K562 (cell line): ENCODE measurements around the gene CMTR1. TPM values are rescaled to one million over a fixed set of nuclear protein-coding genes. Genes with fewer than 3 reads are reported as not detected.

Source experiments
- ATF7 ChIP-seq: fragments of 450-650 bp; IDR thresholded peaks from 2 replicates; pipeline ENCODE4 v1.7.1; 2014; ENCODE audit warnings: mild to moderate bottlenecking, moderate library complexity
- BRD9 ChIP-seq: fragments of 450-650 bp; IDR thresholded peaks from 2 replicates; pipeline ENCODE4 v1.6.1; 2018; ENCODE audit warnings: low read depth; ENCODE audit not compliant: partially characterized antibody
- CEBPG ChIP-seq, 3 experiments: fragments of 200-800 bp in 1 of 3; sonication (Bioruptor generic) in 1 of 3; sonication (generic) in 1 of 3; formaldehyde crosslinking in 1 of 3; IDR thresholded peaks in 2 of 3; conservative IDR thresholded peaks in 1 of 3; 2 replicates each; pipeline versions ENCODE4 v1.6.1 to v1.8.0; 2016 to 2022; ENCODE audit warnings: missing compliant biosample characterization in 2 of 3, missing genetic modification characterization in 2 of 3, mild to moderate bottlenecking in 1 of 3, missing genetic modification reagents in 1 of 3
- CXXC5 ChIP-seq: fragments of 250-450 bp; sonication (Bioruptor Pico); IDR thresholded peaks from 2 replicates; pipeline ENCODE4 v1.8.0; 2022; ENCODE audit warnings: inconsistent platforms, mild to moderate bottlenecking, moderate library complexity
- FOXK1 ChIP-seq: sonication (generic); formaldehyde crosslinking; IDR thresholded peaks from 2 replicates; pipeline ENCODE4 v1.8.0; 2022; ENCODE audit warnings: missing genetic modification reagents, mild to moderate bottlenecking, borderline replicate concordance
- GABPB2 ChIP-seq: fragments of 250-450 bp; sonication (Bioruptor Pico); conservative IDR thresholded peaks from 2 replicates; pipeline ENCODE4 v1.5.1; 2021; ENCODE audit warnings: mild to moderate bottlenecking
- GATAD2A ChIP-seq: fragments of 450-650 bp; IDR thresholded peaks from 2 replicates; pipeline ENCODE4 v1.6.1; 2017
- ILF3 ChIP-seq: fragments of 450-650 bp; IDR thresholded peaks from 2 replicates; pipeline ENCODE4 v1.6.1; 2018; ENCODE audit warnings: antibody characterized with exemption, mild to moderate bottlenecking, moderate library complexity, borderline replicate concordance
- KLF6 ChIP-seq: fragments of 250-450 bp; sonication (Bioruptor Pico); IDR thresholded peaks from 2 replicates; pipeline ENCODE4 v1.4.0; 2020; ENCODE audit warnings: mild to moderate bottlenecking, moderate library complexity, borderline replicate concordance
- NFYB ChIP-seq: IDR thresholded peaks from 2 replicates; pipeline ENCODE4 v1.6.1; 2011; ENCODE audit warnings: mild to moderate bottlenecking, moderate library complexity; ENCODE audit not compliant: insufficient read length; ENCODE audit errors: extremely low read depth
- POLR2H ChIP-seq: IDR thresholded peaks from 2 replicates; pipeline ENCODE4 v1.6.1; 2016; ENCODE audit warnings: missing genetic modification characterization, low read depth, mild to moderate bottlenecking, control low read depth, missing compliant biosample characterization, moderate library complexity
- PPARD ChIP-seq: fragments of 250-450 bp; sonication (Bioruptor Pico); IDR thresholded peaks from 2 replicates; pipeline ENCODE4 v1.8.0; 2022; ENCODE audit warnings: inconsistent platforms, mild to moderate bottlenecking, moderate library complexity
- PTTG1 ChIP-seq: fragments of 450-650 bp; IDR thresholded peaks from 2 replicates; pipeline ENCODE4 v1.6.1; 2016; ENCODE audit warnings: low read depth, mild to moderate bottlenecking, missing genetic modification characterization, missing compliant biosample characterization
- RB1 ChIP-seq: fragments of 450-650 bp; IDR thresholded peaks from 2 replicates; pipeline ENCODE4 v1.6.1; 2017; ENCODE audit warnings: low read depth, mild to moderate bottlenecking
- RBBP5 ChIP-seq: fragments of 200-600 bp; sonication (generic); IDR thresholded peaks from 2 replicates; pipeline ENCODE4 v1.6.1; 2012; ENCODE audit warnings: borderline replicate concordance, mild to moderate bottlenecking, low read length, control low read depth, inconsistent platforms; ENCODE audit not compliant: insufficient read depth, poor library complexity, severe bottlenecking
- RFX7 ChIP-seq: fragments of 250-450 bp; sonication (Bioruptor Pico); IDR thresholded peaks from 2 replicates; pipeline ENCODE4 v1.5.1; 2021; ENCODE audit warnings: mild to moderate bottlenecking
- SMARCE1 ChIP-seq: fragments of 450-650 bp; IDR thresholded peaks from 2 replicates; pipeline ENCODE4 v1.7.1; 2016; ENCODE audit warnings: mild to moderate bottlenecking
- SNIP1 ChIP-seq: fragments of 450-650 bp; IDR thresholded peaks from 2 replicates; pipeline ENCODE4 v1.7.1; 2017; ENCODE audit warnings: low read depth, mild to moderate bottlenecking
- SRSF1 ChIP-seq: fragments of 200-400 bp; formaldehyde crosslinking; IDR thresholded peaks from 2 replicates; pipeline ENCODE4 v1.6.1; 2017; ENCODE audit warnings: mild to moderate bottlenecking, low read depth, low read length, moderate library complexity
- STAT6 ChIP-seq: sonication (generic); formaldehyde crosslinking; IDR thresholded peaks from 2 replicates; pipeline ENCODE4 v1.8.1; 2023; ENCODE audit warnings: mild to moderate bottlenecking, missing genetic modification reagents
- SUPT5H ChIP-seq: fragments of 450-650 bp; IDR thresholded peaks from 2 replicates; pipeline ENCODE4 v1.6.1; 2016
- ZKSCAN1 ChIP-seq: fragments of 150-350 bp; IDR thresholded peaks from 2 replicates; pipeline ENCODE4 v1.6.1; 2016; ENCODE audit warnings: low read depth, low read length
- ZNF133 ChIP-seq: fragments of 250-450 bp; sonication (Bioruptor Pico); IDR thresholded peaks from 2 replicates; pipeline ENCODE4 v1.4.0; 2020; ENCODE audit warnings: mild to moderate bottlenecking
- ZNF134 ChIP-seq: fragments of 250-450 bp; sonication (Bioruptor Pico); conservative IDR thresholded peaks from 2 replicates; pipeline ENCODE4 v1.4.0; 2020
- ZNF561 ChIP-seq: fragments of 450-650 bp; formaldehyde crosslinking; conservative IDR thresholded peaks from 2 replicates; pipeline ENCODE4 v1.4.0; 2020; ENCODE audit warnings: mild to moderate bottlenecking, moderate library complexity
- polyA plus RNA-seq, 8 experiments: library from polyadenylated mRNA; depleted of rRNA in 4 of 8; stranded (reverse) in 5 of 8; unstranded in 3 of 8; fragments of >200 nt; fragmentation: Nextera tagmentation in 2 of 8; fragmentation: Illumina TruSeq in 1 of 8; extraction: Ambion mirVana in 2 of 8; extraction: Trizol in 1 of 8; gene quantifications; 2 replicates each; pipeline versions ENCODE4 v1.2.1 to v1.2.3, GENCODE V29; 2011 to 2014; ENCODE audit warnings: inconsistent platforms in 1 of 8, missing spikeins in 1 of 8
- total RNA-seq, 7 experiments: library from RNA; depleted of rRNA in 6 of 7; stranded (reverse); fragments of >200 nt in 6 of 7; fragmentation: Illumina TruSeq in 2 of 7; extraction: Trizol in 2 of 7; gene quantifications; 2 replicates each; pipeline versions ENCODE4 v1.2.1 to v1.2.3, GENCODE V29; 2011 to 2021; ENCODE audit warnings: low replicate concordance in 1 of 7
- TF ChIP-seq, protein P1 (sequence below): fragments of 250-450 bp; sonication (Bioruptor Pico); IDR thresholded peaks from 2 replicates; pipeline ENCODE4 v1.4.0; 2020; ENCODE audit warnings: mild to moderate bottlenecking, moderate library complexity

Gene CMTR1
- total and polyA plus RNA-seq, 9 of the 15 experiments (the other 6 are each of a cell fraction or from before 2014, with no cell fraction given) = 2.9 to 63.5 (median 49.5) TPM

DNA sequence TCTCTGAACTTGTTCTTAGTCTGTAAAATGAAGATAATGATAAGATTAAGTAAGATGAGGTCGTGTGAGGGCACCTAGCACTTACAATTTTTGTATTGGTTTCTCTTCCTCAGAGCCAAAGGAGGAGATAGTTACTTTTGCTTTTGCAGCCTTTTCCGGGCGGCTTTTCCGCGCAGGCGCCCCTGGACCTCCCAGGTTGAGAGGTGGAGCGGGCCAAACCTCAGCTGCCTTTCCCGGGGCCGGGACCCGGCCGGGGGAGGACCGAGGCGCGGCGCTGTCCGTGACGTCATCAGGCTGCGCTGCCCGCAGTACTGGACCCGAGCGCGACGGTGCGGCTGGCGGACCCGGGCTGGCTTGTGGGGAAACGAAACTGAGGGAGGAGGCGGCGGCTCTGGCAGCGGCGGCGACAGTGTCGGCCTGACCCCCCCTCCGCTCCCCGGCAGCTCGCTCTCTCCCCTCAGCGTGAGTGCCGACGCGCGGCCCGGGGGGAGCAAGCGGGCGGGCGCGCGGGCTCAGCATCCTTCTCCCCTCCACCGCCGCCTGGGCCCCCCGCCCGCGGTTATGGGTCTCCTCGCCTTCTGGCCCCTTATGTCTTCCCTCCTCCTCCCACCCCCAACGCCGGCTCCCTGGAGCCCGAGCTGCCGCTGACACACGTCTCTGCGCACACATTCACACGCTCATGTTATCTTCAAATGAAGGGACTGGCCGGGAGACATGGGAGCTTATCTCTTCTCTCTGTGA lies at the start of gene CMTR1 (continued):
- TF ChIP-seq ZNF133 (CRISPR knock-in tag) (0 out of 2 replicates have a peak, but pooled peaks have one; percentile 32), RBBP5 (peak; percentile 100), ZKSCAN1 (peak; percentile 55; the same call in 1 of the 2 replicates), RB1 (peak; percentile 94), PTTG1 (tag) (no peak), ZNF134 (CRISPR knock-in tag) (0 out of 2 replicates have a peak, but pooled peaks have one; percentile 27), SUPT5H (peak; percentile 84), ATF7 (peak; percentile 99), CXXC5 (CRISPR knock-in tag) (peak; percentile 97), BRD9 (no peak), GATAD2A (0 out of 2 replicates have a peak, but pooled peaks have one; percentile 65), GABPB2 (CRISPR knock-in tag) (0 out of 2 replicates have a peak, but pooled peaks have one; percentile 46), FOXK1 (CRISPR knock-in tag) (peak; percentile 78; the same call in 1 of the 2 replicates), NFYB (no peak), STAT6 (CRISPR knock-in tag) (peak; percentile 81; the same call in 1 of the 2 replicates), PPARD (CRISPR knock-in tag) (no peak), ILF3 (no peak; the same call in 1 of the 2 replicates), CEBPG (CRISPR knock-in tag; IDR thresholded peaks at IDR 0.05) (no peak), CEBPG (tag; conservative IDR thresholded peaks at IDR 0.05 in 1 of 2, IDR thresholded peaks at IDR 0.05 in 1 of 2) (no peak), SMARCE1 (no peak), KLF6 (CRISPR knock-in tag) (no peak), RFX7 (no peak), SNIP1 (no peak), SRSF1 (no peak), ZNF561 (CRISPR knock-in tag) (no peak), POLR2H (tag) (peak; percentile 53; the same call in 1 of the 2 replicates)
- TF ChIP-seq, protein P1, sequence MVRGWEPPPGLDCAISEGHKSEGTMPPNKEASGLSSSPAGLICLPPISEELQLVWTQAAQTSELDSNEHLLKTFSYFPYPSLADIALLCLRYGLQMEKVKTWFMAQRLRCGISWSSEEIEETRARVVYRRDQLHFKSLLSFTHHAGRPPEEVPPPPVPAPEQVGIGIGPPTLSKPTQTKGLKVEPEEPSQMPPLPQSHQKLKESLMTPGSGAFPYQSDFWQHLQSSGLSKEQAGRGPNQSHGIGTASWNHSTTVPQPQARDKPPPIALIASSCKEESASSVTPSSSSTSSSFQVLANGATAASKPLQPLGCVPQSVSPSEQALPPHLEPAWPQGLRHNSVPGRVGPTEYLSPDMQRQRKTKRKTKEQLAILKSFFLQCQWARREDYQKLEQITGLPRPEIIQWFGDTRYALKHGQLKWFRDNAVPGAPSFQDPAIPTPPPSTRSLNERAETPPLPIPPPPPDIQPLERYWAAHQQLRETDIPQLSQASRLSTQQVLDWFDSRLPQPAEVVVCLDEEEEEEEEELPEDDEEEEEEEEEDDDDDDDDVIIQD = peak; percentile 53; the same call in 1 of the 2 replicates
